HG03039 (cell line): Measurements from ENCODE around the gene OTOR.

ENCODE experiments used
- ATAC-seq: cut with Tn5 transposase; IDR thresholded peaks from one replicate; pipeline ENCODE4 v1.9.1; 2021; ENCODE audit warnings: mild to moderate bottlenecking, moderate library complexity; ENCODE audit not compliant: unreplicated experiment

The OTOR gene

DNA sequence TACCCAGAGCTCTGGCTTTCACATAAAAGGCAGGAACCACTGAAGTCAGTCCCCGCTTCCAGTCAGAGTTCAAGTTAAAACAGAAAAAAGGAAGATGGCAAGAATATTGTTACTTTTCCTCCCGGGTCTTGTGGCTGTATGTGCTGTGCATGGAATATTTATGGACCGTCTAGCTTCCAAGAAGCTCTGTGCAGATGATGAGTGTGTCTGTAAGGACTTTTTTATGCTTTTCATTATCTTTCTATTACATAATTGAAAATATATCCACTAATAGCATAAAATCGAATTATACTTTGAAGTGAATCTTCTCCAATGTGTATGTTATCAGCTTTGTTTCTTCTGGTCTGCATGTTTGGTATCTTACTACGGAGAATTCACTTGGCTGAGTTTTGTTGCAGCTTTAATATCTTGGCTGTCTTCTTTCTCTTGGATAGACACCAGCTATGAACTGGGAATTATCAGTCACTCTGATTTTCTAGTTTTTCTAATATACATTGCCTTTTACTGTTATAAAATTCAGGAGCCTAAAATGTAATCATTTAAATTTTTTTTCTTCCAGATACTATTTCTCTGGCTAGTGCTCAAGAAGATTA is at the start of gene OTOR:
OTOR (plus strand) TSS at position 51 of the 593 bp plus-strand sequence; CDS start at position 95, 44 bp downstream.
- no peak for ATAC-seq

DNA sequence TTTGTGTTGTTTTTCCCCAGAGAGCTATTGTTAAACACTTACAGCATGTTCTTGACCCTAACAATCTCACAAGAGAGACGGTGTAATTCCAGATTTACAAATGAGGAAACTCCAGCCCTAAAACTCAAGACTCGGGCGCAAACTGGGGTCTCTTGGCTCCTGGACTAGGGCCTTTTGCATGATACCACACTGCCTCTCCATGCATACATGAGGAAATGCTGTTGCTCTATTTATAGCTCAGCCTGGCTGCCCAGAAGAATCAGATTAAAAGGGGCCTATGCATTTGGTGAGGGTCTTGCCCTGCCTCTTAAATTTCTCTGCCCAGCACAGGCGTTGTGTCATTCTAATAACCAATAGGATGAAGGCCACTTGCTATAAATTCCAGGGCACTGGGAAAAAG is 48.9 kb upstream of the OTOR start:
- ATAC-seq: no peak

GRCh38 chr20:16701296-16701695 is 46.9 kb upstream of the OTOR start:
- no peak for ATAC-seq

DNA sequence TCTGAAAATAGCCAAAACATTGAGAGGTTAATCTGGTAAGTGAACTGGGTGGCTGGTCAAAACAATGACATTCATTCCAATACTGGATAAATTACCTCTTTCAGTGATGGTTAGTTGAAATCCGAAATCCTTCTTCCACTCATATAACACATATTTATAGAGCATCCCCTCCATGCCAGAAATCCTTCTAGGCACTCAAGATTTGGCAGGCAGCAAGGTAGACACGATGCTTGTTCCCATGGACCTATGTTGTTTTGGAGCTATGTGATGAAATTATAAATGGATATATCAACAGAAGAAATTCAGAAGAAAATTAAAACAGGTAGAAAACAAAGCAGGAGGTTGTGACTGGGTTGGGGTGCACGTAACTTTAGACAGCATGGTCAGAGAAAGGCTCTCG is 44.6 kb upstream of the OTOR start:
- no peak for ATAC-seq

GRCh38 chr20:16707674-16708073 is 40.5 kb upstream of the OTOR start:
- no peak for ATAC-seq

- no peak for ATAC-seq
These were observed 39.6 kb upstream of the OTOR start for GRCh38 chr20:16708602-16709001.

GRCh38 chr20:16709017-16709416 is 39.1 kb upstream of the OTOR start:
- ATAC-seq: peak; percentile 79

- no peak for ATAC-seq
These were observed 37.4 kb upstream of the OTOR start for GRCh38 chr20:16710781-16711180.

DNA sequence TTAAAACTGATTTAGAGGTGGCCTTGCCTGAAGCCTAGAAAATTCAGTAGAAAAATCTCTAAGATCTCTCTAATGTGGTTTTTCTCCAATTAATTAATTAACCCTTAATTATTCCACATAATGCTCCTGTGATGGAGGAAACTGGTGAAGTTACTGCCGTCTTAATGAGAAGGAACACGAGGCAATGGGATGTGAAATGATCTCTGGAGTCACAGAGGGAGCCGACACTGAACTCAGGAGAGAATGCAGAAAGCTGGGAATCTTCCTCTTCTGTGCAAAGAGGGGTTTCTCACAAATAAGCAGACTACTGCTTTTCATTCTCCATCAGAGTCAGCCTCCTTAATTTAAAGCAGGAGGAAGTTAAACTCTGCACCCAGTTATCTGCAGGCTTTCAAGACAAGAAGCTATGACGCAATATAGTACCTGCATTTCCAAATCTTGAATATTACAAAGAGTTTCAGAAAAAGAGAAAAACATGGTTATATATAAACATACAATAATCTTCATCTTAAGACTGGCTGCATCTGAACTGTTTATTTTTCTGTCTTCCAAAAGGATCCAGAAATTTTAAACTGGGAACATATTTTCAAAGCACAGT is 36.4 kb upstream of the OTOR start:
- ATAC-seq: no peak

DNA sequence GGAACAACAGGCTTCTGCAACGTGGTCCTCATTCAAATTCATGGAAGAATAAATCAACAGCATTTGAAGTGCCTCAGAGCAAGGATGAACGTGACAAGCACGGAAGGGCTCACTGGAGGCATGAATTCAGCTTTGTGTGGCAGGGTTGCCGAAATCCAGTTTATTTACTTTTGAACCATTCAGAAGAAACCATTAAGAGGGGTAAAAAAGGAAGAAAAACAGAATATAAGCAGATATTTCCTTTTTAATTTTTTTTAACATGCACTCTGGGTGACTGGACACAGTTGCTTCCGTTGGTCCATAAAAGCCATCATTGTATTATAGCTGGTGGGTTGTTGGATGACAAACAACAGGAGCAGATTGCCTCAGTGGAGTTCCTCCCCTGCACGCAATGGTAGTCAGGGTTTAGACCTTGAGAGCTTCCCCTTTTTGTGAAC is 35.6 kb upstream of the OTOR start:
- no peak for ATAC-seq

DNA sequence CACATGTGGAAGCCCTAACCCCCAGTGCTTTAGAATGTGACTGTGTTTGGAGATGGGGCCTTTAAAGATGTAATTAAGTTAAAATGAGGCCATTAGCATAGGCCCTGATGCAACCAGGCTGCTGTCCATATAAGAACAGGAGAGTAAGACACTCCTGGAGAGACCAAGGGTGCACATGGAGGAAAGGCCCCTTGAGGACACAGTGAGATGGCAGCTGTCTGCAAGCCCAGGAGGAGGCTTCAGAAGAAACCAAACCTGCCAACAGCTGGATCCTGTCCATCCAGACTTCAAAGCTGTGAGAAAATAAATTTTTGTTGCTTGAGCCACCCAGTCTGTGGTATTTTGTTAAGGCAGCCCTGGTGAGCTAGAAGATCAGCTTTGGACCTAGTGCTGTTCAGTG is 35.1 kb upstream of the OTOR start:
- ATAC-seq: no peak

GRCh38 chr20:16714242-16714641 is 33.9 kb upstream of the OTOR start:
- ATAC-seq: no peak

- ATAC-seq: no peak
These were observed 33.4 kb upstream of the OTOR start for GRCh38 chr20:16714751-16715150.

DNA sequence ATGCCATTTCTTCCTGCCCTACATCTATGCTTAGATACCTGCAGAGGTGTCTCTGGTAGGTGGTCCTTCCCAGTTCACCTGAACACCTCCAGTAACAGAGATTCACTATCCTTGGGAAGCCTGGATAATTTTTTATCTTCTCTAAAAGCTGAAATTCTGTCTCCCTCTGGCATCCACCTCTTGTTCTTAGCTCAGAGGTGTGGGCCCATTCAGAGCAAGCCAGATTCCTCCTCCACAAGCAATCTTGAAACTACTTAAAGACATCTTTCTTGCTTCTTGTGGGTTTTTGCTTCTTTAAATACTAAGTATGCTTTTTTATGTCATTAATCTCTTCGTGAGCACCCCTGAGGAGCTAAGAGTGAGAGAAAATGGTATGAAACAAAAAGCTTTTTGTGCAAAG is 28.7 kb upstream of the OTOR start:
- no peak for ATAC-seq

DNA sequence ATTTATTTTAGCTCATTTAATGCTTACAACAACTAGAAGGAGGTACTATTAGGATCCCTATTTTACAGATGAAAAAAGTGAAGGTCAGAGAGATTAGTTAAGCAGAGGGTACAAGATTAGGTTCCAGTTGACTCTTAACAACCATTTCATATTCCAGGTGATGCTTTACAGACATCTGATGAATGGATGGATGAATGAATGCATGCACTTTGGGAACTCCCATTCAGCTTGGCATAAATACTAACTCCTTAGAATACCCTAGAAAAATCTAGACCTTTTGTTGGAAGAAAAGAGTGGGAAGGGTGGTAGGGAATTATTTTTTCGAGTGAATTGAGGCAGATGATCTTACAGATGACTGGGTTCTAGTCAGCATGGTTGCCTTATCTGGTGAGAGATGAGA is 19.1 kb upstream of the OTOR start:
- no peak for ATAC-seq

- ATAC-seq: peak; percentile 98
These were observed 18.3 kb upstream of the OTOR start, which contains the start of gene SNRPB2 for GRCh38 chr20:16729565-16730460. TSS of gene SNRPB2 (plus strand) at chr20:16730026. CDS start at chr20:16731703, 1,677 bp downstream.

- ATAC-seq: no peak
These were observed 15.5 kb upstream of the OTOR start for GRCh38 chr20:16732506-16733152.

DNA sequence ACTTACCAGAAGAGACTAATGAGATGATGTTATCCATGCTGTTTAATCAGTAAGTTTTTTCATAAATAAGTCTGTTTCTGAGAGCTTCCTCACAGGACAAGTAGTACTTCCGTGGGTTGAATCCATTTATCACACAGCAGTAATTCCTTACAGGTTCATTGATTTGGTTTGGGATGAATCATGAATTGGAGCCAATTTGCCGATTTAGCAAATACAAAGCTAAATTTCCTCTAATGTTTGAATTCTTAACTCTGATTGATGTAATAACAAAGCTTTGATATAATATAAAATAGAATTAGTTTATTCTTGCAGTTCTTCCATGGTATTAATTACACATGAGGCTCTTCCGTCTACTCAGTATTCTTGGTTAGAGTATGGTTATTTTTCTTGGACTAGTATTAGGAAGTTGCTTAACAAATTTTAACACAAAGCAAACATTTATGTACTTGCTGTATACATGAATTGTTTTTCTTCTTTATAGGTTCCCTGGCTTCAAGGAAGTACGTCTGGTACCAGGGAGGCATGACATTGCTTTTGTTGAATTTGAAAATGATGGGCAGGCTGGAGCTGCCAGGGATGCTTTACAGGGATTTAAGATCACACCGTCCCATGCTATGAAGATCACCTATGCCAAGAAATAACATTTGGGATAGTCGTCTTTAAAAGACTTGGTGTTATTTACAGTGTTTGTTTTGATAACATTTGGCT is 7.6 kb upstream of the OTOR start:
- ATAC-seq: no peak

DNA sequence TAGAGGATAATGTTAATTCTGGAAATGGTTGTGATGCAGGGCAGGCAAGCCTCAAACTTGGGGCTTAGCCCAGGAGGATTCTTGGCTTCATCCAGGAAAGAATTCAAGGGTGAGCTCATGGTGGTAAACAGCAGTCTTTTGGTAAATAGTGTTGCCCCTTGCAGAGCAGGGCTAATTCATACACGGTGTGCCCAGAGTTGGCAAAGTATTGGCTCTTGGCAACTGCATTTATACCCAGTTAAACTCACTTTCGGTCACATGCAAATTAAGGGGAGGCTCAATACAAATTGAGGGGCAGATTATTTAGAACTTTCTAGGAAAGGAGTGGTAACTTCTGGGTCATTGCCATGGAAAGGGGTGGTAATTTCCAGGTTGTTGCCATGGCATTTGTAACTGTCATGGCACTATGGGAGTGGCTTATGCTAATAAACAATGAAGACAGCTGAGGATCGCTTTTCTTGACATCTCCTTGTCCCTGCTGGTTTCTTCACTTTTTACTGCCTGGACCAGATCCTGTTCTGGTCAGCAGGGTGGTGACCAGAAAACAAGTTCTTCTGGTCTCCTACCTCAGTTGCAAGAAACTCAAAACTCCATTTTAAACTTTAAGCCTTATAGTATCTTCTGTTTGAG is 3.9 kb upstream of the OTOR start:
- ATAC-seq: no peak

DNA sequence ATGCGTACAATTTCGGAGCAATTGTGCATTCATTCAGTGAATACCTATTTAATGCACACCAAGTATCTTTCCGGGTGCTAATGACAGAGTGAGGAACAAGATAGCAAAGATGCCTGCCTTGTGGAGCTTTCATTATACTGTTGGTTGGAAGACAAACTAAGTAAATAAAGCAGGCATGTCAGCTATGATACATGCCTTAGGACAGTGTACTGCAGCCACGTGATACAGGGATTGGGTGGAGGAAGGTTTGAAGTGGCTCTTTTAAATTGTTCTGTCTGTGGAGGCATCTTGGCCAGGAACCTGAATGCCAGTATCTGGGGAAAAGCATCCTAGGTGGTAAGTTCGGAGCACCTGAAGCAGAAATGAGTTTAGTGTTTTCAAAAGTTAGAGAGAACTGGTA is 3.0 kb upstream of the OTOR start:
- no peak for ATAC-seq
